ENCODE data around the gene SGPL1.

Gene SGPL1

GRCh38 chr10:70814126-70814525 lies 1.6 kb upstream of the SGPL1 start:
- DNase-seq, result no peak

GRCh38 chr10:70816220-70816894 lies 609 bp downstream of the SGPL1 start:
- DNase-seq, result peak; percentile 17 to 34

GRCh38 chr10:70820976-70821750 lies 5.4 kb downstream of the SGPL1 start:
- DNase-seq, result peak in 1 of 2 donors; percentile 15

- no peak for DNase-seq
Observed at GRCh38 chr10:70822076-70822820, 6.5 kb downstream of the SGPL1 start.

- DNase-seq, result no peak
Observed at GRCh38 chr10:70827086-70827757, 11.5 kb downstream of the SGPL1 start.

GRCh38 chr10:70828923-70829322 lies 13.2 kb downstream of the SGPL1 start:
- DNase-seq, result no peak

- DNase-seq, result no peak
Observed at GRCh38 chr10:70829543-70829942, 13.8 kb downstream of the SGPL1 start.

GRCh38 chr10:70830164-70830563 lies 14.4 kb downstream of the SGPL1 start:
- no peak for DNase-seq

- DNase-seq, result no peak
Observed at GRCh38 chr10:70832221-70832620, 16.5 kb downstream of the SGPL1 start.

GRCh38 chr10:70832852-70833528 lies 17.2 kb downstream of the SGPL1 start:
- DNase-seq, result peak in 1 of 2 donors; percentile 16

GRCh38 chr10:70833601-70834000 lies 17.9 kb downstream of the SGPL1 start:
- DNase-seq, result no peak

- DNase-seq, result no peak
Observed at GRCh38 chr10:70834021-70834420, 18.3 kb downstream of the SGPL1 start.

GRCh38 chr10:70834441-70835151 lies 18.8 kb downstream of the SGPL1 start:
- no peak for DNase-seq

- no peak for DNase-seq
Observed at GRCh38 chr10:70836319-70836718, 20.6 kb downstream of the SGPL1 start.

GRCh38 chr10:70837660-70838059 lies 21.9 kb downstream of the SGPL1 start:
- DNase-seq, result no peak

GRCh38 chr10:70838270-70838805 lies 22.6 kb downstream of the SGPL1 start:
- no peak for DNase-seq

GRCh38 chr10:70840836-70841235 lies 25.1 kb downstream of the SGPL1 start:
- DNase-seq, result no peak

GRCh38 chr10:70843333-70843732 lies 27.6 kb downstream of the SGPL1 start:
- no peak for DNase-seq

GRCh38 chr10:70843776-70844489 lies 28.2 kb downstream of the SGPL1 start:
- DNase-seq, result no peak

- no peak for DNase-seq
Observed at GRCh38 chr10:70845256-70845655, 29.5 kb downstream of the SGPL1 start.

- no peak for DNase-seq
Observed at GRCh38 chr10:70845816-70846215, 30.1 kb downstream of the SGPL1 start.
